ENCODE data around the gene HORMAD2. TPM values are rescaled to one million over a fixed set of nuclear protein-coding genes. Genes with fewer than 3 reads are reported as not detected.

Gene HORMAD2
- total and polyA plus RNA-seq, 9 of the 15 experiments (the other 6 are each of a cell fraction or from before 2014, with no cell fraction given) = not detected

DNA sequence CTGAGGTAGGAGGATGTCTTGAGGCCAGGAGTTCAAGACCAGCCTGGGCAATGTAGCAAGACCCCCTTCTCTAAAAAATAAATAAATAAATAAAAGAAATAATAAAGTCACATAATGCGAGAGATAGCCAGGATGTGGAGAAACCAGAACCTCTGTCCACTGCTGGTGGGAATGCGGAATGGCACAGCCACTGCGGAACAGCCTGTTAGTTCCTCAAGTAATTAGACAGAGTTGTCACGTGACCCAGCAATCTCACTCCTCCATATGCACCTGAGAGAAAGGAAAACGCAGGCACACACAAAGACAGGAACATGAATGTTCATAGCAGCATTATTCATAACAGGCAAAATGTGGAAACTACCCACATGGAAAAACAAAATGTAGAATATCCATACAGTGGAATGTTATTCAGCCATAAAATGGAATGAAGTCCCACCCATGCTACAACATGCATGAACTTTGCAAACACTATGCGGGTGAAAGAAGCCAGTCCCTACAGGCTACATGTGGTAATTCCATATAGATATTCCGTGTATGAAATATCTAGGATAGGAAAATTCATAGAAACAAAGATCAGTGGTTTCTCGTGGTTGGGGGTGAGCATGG is 138.9 kb downstream of the HORMAD2 start:
- no peak overlapping the region for H3K9ac ChIP-seq (ENCODE audit: insufficient read depth in 1 of 2, low read depth in 2 of 2, low read length in 2 of 2)
- H3K4me1 ChIP-seq (replicated peaks in 1 of 2; ENCODE audit: control insufficient read depth in 2 of 2, insufficient read depth in 2 of 2, low read length in 2 of 2) = peaks cover 21 to 45% of the 10 kb centered on the region in 2 experiments; a peak in 4 of 5 replicates
- peaks cover 0 to 29% of the 10 kb centered on the region in 2 experiments; a peak in 2 of 5 replicates for H3K27me3 ChIP-seq (ENCODE audit: control insufficient read depth in 2 of 2, insufficient read depth in 2 of 2, low read length in 2 of 2)
- H3K4me2 ChIP-seq (ENCODE audit: insufficient read depth, low read length) = peak overlapping the region; percentile 30; the same call in 1 of the 2 replicates
- in situ Hi-C loops (cut with MboI) = no loop called here
- no TSS peak for BruUV-seq (replicated peaks)
- no peaks in the 10 kb centered on the region for H3K9me3 ChIP-seq (replicated peaks; ENCODE audit: control insufficient read depth, insufficient read depth, low read depth, low read length)
- 5% methylated on average over 8 of the region's 8 CpGs for WGBS (ENCODE audit: insufficient coverage, low coverage, missing lambda C conversion rate)
- 0 out of 2 replicates have a peak, but pooled peaks cover 3% of the 10 kb centered on the region for H4K20me1 ChIP-seq (replicated peaks; ENCODE audit: control insufficient read depth, insufficient read depth, low read length)
- peak overlapping the region; percentile 31; the same call in 1 of the 2 replicates for H2AFZ ChIP-seq (ENCODE audit: low read depth, low read length)
- H3K4me3 ChIP-seq = no peak overlapping the region
- POLR2A ChIA-PET = no interaction called here
- DNase-seq (ENCODE audit: extremely low read depth in 1 of 4, low spot score in 3 of 4) (peak; percentile 45 to 75 (median 46)), FAIRE-seq (peak; percentile 88), ATAC-seq (peak; percentile 67)
- H3K27ac ChIP-seq (ENCODE audit: extremely low read depth, low read depth, low read length) = no peak overlapping the region
- CTCF ChIA-PET (ENCODE audit: low intra/inter-chr PET ratio) = no interaction called here
- intact Hi-C loops (cut with micrococcal nuclease) = loop anchor here (5.0 kb wide), 1 partner anchor 37 kb away; no protein-coding TSS in a partner anchor
- H3K36me3 ChIP-seq (ENCODE audit: control insufficient read depth, insufficient read depth, low read length) = no peaks in the 10 kb centered on the region
- H3K79me2 ChIP-seq (ENCODE audit: control insufficient read depth, insufficient read depth, low read length) = no peaks in the 10 kb centered on the region
- no peaks in the 10 kb centered on the region for H3K9me1 ChIP-seq (ENCODE audit: control insufficient read depth, insufficient read depth, low read length)
- TF ChIP-seq MXI1 (IDR thresholded peaks at IDR 0.05; ENCODE audit: low read depth, low read length) (no peak), TCF7L2 (IDR thresholded peaks at IDR 0.05; ENCODE audit: low read depth, low read length) (no peak), ESRRB (CRISPR knock-in tag; IDR thresholded peaks at IDR 0.05; ENCODE audit: borderline replicate concordance) (no peak), KAT2B (IDR thresholded peaks at IDR 0.05; ENCODE audit: low read depth, low read length) (no peak), CBX8 (IDR thresholded peaks at IDR 0.05; ENCODE audit: borderline replicate concordance, extremely low read depth, low read depth, low read length, poor library complexity, severe bottlenecking) (no peak), BHLHE40 (IDR thresholded peaks at IDR 0.05; ENCODE audit: low read length) (peak; percentile 84), TBL1XR1 (IDR thresholded peaks at IDR 0.05; ENCODE audit: low read length in 2 of 2) (no peak), YY1 (IDR thresholded peaks at IDR 0.05; ENCODE audit: borderline replicate concordance in 1 of 3, control insufficient read depth in 1 of 3, extremely low read depth in 1 of 3, insufficient read depth in 3 of 3, insufficient read length in 1 of 3, insufficient replicate concordance in 2 of 3, low read depth in 1 of 3, low read length in 2 of 3) (no peak), C11orf30 (IDR thresholded peaks at IDR 0.05; ENCODE audit: low read depth) (no peak)
- TF ChIP-seq, protein P1, sequence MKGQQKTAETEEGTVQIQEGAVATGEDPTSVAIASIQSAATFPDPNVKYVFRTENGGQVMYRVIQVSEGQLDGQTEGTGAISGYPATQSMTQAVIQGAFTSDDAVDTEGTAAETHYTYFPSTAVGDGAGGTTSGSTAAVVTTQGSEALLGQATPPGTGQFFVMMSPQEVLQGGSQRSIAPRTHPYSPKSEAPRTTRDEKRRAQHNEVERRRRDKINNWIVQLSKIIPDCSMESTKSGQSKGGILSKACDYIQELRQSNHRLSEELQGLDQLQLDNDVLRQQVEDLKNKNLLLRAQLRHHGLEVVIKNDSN (CRISPR knock-in tag; IDR thresholded peaks at IDR 0.05) = peak; percentile 91
- TF ChIP-seq, protein P2, sequence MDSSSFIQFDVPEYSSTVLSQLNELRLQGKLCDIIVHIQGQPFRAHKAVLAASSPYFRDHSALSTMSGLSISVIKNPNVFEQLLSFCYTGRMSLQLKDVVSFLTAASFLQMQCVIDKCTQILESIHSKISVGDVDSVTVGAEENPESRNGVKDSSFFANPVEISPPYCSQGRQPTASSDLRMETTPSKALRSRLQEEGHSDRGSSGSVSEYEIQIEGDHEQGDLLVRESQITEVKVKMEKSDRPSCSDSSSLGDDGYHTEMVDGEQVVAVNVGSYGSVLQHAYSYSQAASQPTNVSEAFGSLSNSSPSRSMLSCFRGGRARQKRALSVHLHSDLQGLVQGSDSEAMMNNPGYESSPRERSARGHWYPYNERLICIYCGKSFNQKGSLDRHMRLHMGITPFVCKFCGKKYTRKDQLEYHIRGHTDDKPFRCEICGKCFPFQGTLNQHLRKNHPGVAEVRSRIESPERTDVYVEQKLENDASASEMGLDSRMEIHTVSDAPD (CRISPR knock-in tag; IDR thresholded peaks at IDR 0.05) = no peak
- TF ChIP-seq, protein P3, sequence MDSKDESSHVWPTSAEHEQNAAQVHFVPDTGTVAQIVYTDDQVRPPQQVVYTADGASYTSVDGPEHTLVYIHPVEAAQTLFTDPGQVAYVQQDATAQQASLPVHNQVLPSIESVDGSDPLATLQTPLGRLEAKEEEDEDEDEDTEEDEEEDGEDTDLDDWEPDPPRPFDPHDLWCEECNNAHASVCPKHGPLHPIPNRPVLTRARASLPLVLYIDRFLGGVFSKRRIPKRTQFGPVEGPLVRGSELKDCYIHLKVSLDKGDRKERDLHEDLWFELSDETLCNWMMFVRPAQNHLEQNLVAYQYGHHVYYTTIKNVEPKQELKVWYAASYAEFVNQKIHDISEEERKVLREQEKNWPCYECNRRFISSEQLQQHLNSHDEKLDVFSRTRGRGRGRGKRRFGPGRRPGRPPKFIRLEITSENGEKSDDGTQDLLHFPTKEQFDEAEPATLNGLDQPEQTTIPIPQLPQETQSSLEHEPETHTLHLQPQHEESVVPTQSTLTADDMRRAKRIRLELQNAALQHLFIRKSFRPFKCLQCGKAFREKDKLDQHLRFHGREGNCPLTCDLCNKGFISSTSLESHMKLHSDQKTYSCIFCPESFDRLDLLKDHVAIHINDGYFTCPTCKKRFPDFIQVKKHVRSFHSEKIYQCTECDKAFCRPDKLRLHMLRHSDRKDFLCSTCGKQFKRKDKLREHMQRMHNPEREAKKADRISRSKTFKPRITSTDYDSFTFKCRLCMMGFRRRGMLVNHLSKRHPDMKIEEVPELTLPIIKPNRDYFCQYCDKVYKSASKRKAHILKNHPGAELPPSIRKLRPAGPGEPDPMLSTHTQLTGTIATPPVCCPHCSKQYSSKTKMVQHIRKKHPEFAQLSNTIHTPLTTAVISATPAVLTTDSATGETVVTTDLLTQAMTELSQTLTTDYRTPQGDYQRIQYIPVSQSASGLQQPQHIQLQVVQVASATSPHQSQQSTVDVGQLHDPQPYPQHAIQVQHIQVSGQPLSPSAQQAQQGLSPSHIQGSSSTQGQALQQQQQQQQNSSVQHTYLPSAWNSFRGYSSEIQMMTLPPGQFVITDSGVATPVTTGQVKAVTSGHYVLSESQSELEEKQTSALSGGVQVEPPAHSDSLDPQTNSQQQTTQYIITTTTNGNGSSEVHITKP (IDR thresholded peaks at IDR 0.05; ENCODE audit: partially characterized antibody) = no peak
- TF ChIP-seq, protein P4, sequence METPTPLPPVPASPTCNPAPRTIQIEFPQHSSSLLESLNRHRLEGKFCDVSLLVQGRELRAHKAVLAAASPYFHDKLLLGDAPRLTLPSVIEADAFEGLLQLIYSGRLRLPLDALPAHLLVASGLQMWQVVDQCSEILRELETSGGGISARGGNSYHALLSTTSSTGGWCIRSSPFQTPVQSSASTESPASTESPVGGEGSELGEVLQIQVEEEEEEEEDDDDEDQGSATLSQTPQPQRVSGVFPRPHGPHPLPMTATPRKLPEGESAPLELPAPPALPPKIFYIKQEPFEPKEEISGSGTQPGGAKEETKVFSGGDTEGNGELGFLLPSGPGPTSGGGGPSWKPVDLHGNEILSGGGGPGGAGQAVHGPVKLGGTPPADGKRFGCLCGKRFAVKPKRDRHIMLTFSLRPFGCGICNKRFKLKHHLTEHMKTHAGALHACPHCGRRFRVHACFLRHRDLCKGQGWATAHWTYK (CRISPR knock-in tag; IDR thresholded peaks at IDR 0.05) = no peak
